ENCODE results near the gene NFU1.

Gene NFU1

GRCh38 chr2:69348781-69349180 lies 88.5 kb downstream of the NFU1 start:
- no peak overlapping the region for H3K4me3 ChIP-seq (ENCODE audit: low read length, poor library complexity, severe bottlenecking)
- H3K4me1 ChIP-seq (ENCODE audit: insufficient read depth, low read length, poor library complexity, severe bottlenecking) = no peaks in the 10 kb centered on the region
- no peaks in the 10 kb centered on the region for H3F3A ChIP-seq (ENCODE audit: low read depth)
- H3K4me2 ChIP-seq (ENCODE audit: low read depth, low read length, poor library complexity, severe bottlenecking) = no peak overlapping the region
- no peaks in the 10 kb centered on the region for H4K20me1 ChIP-seq (ENCODE audit: insufficient read depth, low read length, poor library complexity, severe bottlenecking)
- H3K36me3 ChIP-seq (ENCODE audit: insufficient read depth, low read length) = peaks cover 79% of the 10 kb centered on the region
- H3K79me2 ChIP-seq (ENCODE audit: insufficient read depth, low read length) = no peaks in the 10 kb centered on the region
- no peak overlapping the region for H3K9ac ChIP-seq (ENCODE audit: low read depth, low read length, poor library complexity, severe bottlenecking)
- no peaks in the 10 kb centered on the region for H3K27me3 ChIP-seq (ENCODE audit: insufficient read depth, low read length, poor library complexity, severe bottlenecking)
- TF ChIP-seq EZH2phosphoT487 (IDR thresholded peaks at IDR 0.05; ENCODE audit: borderline replicate concordance) (no peak), CTCF (conservative IDR thresholded peaks at IDR 0.05; ENCODE audit: low read length) (no peak)
- H3K9me3 ChIP-seq (ENCODE audit: insufficient read depth, low read depth, low read length) = no peaks in the 10 kb centered on the region
- no peak overlapping the region for H2AFZ ChIP-seq (ENCODE audit: low read length)
- no peaks in the 10 kb centered on the region for H3K9me2 ChIP-seq (replicated peaks; ENCODE audit: low read depth, low read length)
